D721Med (cell line): ENCODE results near the gene G6PC1.
"Not testable (repeated sequence)": the region's sequence is repeated elsewhere in the genome, so short reads cannot be mapped to it uniquely, and the experiment has no call there.

Experiments
- DNase-seq: peaks from one replicate; pipeline ENCODE4 v3.0.0; 2011; ENCODE audit warnings: low spot score; ENCODE audit not compliant: insufficient read length
- FAIRE-seq: peaks from 2 replicates; lab custom pipeline; 2011; peaks lifted over from hg19 to GRCh38; lab: Jason Lieb, UNC
- TF ChIP-seq, protein P1 (sequence below): IDR thresholded peaks from 2 replicates; pipeline ENCODE4 v1.5.1; 2012; ENCODE audit warnings: mild to moderate bottlenecking, control low read depth; ENCODE audit not compliant: insufficient read depth; ENCODE audit errors: missing control alignments

The G6PC1 gene

DNA sequence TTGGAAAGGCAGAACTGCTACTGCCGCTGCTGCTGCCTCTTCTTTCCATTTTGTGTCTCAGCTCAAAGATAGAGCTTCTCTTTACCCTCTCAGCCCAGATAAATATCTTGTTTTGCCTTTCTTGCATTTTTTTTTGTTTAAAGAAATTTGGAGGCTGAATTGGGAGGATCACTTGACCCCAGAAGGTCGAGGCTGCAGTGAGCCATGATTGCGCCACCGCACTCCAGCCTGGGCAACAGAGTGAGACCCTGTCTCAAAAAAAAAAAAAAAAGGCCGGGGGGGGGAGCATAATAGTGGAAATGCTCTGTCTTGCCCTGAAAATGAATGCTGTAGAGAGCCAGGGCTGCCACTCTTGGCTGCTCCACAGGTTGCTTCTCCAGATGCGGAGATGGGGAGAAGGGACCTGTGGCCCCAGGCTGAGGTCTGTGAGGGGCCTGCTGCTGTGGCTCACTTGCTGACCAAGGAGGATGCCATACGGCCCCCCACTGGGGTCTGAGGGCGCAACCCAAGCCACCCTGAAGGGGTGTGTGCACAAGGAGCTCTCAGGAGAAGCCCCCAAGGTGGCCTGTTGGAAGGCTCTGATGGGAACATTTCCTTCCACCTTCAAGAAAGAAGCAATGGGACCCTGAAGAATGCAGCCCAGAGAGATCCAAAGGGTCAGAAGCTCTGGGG lies 21.5 kb upstream of the G6PC1 start:
- DNase-seq (no peak), FAIRE-seq (no peak)
- TF ChIP-seq, protein P1, sequence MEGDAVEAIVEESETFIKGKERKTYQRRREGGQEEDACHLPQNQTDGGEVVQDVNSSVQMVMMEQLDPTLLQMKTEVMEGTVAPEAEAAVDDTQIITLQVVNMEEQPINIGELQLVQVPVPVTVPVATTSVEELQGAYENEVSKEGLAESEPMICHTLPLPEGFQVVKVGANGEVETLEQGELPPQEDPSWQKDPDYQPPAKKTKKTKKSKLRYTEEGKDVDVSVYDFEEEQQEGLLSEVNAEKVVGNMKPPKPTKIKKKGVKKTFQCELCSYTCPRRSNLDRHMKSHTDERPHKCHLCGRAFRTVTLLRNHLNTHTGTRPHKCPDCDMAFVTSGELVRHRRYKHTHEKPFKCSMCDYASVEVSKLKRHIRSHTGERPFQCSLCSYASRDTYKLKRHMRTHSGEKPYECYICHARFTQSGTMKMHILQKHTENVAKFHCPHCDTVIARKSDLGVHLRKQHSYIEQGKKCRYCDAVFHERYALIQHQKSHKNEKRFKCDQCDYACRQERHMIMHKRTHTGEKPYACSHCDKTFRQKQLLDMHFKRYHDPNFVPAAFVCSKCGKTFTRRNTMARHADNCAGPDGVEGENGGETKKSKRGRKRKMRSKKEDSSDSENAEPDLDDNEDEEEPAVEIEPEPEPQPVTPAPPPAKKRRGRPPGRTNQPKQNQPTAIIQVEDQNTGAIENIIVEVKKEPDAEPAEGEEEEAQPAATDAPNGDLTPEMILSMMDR: no peak

DNA sequence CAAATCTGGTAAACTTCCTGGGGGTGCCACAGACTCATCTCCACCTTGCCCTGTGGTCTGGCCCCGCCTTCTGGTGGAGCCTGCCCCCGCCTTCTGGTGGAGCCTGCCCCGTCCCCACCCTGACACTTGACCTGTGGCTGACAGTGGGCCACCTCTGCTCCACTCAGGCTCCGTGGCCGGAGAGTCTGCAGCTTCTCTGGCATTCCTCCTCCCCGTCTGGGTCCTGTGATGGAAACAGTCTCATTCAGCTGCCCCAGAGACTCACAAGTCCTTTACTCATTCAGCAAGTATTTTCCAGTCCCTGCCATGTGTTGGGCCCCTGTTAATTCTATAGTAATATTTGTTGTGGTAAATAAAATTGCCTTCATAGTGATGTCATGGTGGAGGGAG lies 21.0 kb upstream of the G6PC1 start:
- FAIRE-seq: no peak
- no peak for DNase-seq
- TF ChIP-seq, protein P1: no peak

DNA sequence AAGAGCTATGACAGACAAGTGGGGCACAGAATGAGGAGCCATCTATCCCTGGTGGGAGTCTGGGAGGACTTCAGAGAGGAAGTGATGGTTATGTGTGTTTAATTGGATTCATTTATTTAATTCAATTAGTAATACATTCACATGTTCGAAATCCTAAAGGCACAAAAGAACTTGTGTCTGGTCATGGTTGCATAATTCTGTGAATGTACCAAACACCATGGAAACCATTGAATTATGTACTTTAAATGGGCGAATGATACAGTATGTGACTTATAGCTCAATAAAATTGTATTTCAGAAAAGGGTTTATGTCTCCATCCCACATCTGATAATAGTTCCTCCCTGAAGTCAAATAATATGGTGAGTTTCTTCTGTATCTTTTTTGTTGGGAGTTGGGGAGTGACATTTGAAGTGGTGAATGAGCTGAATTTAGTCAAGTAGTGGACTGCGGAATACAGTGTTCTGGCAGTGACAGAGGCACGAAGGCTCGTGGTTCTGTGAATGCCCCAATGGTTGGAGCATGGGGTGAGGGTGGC lies 19.8 kb upstream of the G6PC1 start:
- TF ChIP-seq, protein P1: no peak
- DNase-seq: no peak
- no peak for FAIRE-seq

DNA sequence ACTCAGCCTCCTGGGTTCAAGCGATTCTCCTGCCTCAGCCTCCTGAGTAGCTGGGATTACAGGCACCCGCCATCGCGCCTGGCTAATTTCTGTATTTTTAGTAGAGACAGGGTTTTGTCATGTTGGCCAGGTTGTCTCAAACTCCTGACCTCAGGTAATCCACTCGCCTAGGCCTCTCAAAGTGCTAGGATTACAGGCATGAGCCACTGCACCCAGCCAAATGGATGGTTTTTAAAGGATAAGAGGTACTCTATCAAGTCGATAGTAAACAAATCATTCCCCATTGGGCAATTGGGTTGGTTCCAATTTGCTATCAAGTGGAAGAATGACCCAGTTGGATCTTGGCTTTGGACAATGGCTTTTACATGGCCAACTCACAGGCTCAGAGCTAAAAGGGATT lies 18.9 kb upstream of the G6PC1 start:
- not testable (repeated sequence) for FAIRE-seq, DNase-seq

DNA sequence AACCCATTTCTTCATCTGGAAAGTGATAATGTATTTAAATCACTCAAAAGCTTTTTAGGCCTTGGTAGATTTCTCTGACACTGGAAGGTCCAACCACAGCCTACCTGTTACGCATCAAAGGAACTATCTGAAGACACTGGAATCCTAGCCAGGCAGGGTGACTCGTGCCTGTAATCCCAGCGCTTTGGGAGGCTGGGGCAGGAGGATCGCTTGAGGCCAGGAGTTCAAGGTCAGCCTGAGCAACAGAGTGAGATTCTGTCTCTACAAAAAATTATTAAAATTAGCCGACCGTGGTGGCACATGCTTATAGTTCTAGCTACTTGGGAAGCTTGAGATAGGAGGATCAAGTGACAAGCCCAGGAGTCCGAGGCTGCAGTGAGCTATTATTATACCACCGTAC lies 18.4 kb upstream of the G6PC1 start:
- DNase-seq (no peak), FAIRE-seq (no peak)
- TF ChIP-seq, protein P1: no peak

DNA sequence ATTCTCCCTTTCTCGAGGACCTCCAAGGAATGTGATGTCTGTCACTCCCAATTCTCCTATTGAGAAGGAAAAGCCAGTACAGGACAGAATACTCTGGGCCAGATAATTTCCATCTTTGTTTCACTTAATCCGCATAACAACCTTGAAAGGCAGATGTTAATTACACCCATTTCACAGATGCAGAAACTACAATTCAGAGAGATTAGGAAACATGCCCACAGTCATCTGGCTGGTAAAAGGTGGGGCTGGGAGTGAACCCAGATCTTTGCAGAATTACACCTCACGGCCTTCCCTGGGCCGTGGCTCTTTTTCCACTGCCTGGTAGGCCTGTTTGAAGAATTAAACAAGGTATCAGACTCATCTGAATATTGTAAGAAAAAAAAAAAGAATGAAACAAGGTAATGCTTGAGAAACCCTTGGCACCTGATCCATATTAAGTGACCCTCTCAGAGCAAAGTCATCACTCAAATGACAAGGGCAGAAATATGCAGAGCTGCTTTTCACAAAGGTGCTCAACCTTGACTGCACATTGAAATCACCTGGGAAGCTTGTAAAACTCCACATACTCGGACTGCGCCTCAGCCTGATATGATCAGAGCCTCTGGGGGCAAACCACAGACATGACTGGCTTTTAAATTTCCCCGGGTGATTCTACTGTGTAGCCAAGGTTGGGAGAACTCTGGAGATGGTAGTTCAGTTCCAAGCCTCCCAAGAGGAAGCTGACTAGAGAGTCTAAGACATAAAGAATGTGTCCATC lies 16.6 kb upstream of the G6PC1 start:
- no peak for DNase-seq
- no peak for FAIRE-seq
- TF ChIP-seq, protein P1: no peak

DNA sequence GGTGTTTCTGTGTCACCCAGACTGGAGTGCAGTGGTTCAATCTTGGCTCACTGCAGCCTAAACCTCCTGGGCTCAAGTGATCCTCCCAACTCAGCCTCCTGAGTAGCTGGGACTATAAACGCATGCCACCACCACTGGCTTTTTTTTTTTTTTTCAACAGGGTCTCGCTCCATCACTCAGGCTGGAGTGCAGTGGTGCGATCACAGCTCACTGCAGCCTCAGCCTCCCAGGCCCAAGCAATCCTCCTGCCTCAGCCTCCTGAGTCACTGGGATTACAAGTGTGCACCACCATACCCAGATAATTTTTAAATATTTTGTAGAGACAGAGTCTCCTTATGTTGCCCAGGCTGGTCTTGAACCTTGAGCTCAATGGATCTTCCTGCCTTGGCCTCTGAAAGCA lies 14.8 kb upstream of the G6PC1 start:
- DNase-seq, FAIRE-seq: not testable (repeated sequence)
